HuH-7 (cell line): ENCODE results near the gene FREM1.

Experiments
- DNase-seq: peaks from one replicate; pipeline ENCODE4 v3.0.0; 2011; ENCODE audit warnings: low spot score

FREM1 gene

DNA sequence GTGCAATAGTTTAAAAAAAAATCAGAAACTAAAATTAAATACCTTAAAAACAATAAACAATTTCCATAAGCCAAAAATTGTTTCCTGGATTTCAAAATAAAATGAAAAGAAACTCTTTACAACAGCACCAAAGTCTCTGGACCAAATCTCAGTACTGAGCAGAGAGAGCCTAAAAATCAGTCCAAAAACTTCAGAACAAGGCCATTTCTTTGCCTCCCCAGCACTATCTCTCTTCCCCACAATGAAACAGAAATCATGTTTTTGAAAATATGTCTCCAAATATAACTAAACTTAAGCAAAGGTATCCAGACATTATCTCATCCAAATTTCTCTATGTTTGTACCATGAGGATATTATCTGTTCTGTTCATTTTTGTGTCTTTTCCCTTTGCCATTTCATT lies 1.0 kb downstream of the FREM1 start:
- DNase-seq: no peak

GRCh38 chr9:14908295-14909180 lies 1.7 kb downstream of the FREM1 start:
- DNase-seq: no peak

DNA sequence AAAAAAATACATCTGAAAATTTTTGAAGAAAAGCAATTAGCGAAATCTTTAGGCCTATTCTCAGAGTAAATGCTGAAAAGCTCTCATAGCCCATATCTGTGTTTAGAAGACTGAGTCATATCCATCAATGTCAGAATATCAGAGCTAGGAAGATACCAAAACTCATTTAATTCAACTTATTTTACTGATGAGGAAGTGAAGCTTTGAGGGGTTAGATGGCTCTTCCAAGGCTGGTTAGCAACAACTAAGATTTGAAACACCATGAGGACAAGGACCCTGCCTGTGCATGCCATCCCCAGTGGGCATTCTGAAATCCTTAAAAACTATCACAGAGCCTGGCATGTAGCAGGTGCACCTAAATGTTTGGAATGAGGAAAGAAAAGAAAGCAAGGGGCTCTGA lies 2.5 kb downstream of the FREM1 start:
- no peak for DNase-seq

- DNase-seq: no peak
These were observed 2.9 kb downstream of the FREM1 start for GRCh38 chr9:14907360-14907685.

DNA sequence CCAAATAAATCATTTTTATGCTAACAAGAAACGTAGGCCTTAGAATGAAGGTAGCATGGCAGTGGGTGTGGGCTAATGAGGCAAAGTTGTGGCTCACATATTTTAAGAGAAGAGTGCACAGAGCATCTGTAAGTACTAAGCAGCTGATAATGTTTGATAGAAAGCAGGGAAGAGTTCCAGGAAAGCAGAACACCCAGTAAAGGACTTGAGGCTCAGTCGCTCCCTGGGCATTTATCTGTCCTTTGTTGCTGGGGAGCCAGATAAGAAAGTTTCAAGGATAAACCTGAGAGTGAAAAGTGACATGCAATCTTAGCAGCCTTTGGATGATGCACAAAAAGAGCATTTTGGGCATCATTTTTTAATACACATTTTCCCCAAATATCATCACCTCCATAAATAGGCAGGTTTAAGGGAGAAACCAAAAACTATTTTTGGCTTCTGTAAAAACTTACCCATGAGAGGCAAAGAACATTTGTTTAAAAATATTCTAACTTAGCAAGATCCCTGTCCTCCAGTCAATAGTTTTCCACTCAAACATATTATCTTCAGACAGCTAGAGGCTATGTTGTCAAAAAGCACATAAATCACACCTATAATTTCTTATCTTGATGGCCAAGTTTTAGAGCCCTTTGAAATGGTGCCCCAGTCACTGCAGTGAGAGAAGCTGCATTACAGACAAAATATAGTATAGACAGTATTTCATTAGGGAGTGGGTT lies 3.4 kb downstream of the FREM1 start:
- DNase-seq: no peak

DNA sequence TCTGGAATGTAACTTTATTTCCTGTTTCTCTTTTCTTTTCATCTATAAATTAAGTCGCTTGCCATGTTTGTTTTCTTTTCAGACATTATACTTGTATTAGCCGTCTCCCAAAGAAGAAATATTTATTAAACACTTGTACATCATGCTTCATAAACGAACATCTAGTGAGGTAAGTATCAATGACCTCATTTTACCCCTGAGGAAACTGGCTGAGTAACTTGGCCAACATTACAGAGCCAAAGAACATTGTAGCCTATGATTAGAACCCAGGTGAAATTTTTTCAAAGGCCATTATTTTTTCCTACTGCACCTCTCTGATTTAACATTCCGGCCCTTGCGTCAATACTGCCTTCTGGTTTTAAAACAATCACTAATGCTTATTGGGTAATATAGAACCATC lies 4.2 kb downstream of the FREM1 start:
- no peak for DNase-seq

- no peak for DNase-seq
These were observed 7.2 kb downstream of the FREM1 start for GRCh38 chr9:14903040-14903439.

GRCh38 chr9:14902561-14902960 lies 7.7 kb downstream of the FREM1 start:
- DNase-seq: no peak

DNA sequence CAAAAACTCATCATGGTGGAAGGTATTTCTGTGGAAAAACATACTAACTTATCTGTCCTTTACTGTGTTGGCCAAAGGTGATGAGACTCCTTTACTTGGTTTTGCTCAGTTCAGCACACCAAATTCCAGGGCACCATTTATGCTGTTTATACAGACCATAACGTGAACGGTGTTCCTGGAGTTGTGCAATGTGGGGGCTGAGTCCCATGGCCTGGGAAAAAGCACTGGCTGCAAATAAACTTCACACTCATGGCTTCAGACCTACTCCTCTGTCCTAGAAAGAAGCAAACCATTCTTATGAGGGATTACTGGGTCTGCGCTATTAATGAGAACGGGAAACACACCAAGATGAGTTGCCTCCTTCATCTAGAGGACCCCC lies 10.4 kb downstream of the FREM1 start:
- no peak for DNase-seq

- no peak for DNase-seq
These were observed 11.0 kb downstream of the FREM1 start for GRCh38 chr9:14899042-14899814.

DNA sequence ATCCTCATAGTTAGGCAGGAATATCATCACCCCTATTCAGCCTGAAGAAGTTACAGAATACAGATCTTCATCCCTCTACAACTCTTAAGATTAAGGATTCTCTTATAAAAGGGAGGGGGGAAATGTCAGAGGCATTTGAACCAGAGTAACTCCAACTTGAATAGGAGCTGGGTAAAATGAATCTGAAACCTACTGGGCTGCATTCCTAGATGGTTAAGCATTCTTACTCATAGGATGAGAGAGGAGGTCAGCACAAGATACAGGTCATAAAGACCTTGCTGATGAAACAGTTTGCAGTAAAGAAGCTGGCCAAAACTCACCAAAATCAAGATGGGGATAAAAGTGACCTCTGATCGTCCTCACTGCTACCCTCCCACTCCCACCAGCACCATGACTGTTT lies 14.4 kb downstream of the FREM1 start:
- DNase-seq: no peak

- no peak for DNase-seq
These were observed 16.9 kb downstream of the FREM1 start for GRCh38 chr9:14893280-14893679.

DNA sequence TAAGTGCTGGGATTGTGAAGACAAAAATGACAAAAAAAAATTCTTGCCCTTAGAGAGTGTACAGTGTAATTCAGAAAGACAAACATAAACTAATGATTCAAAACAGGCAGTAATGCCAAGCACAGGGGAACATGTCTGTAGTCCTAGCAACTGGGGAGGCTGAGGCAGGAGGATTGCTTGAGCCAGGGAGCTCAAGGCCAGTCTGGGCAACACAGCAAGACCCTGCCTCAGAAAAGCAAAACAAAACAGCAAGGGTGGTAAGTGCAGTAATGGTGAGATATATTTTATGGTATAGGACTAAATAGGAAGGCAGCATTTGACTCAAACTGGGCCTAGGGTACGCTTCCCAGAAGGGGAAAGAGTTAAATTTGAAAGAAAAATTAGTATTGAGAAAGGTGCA lies 18.9 kb downstream of the FREM1 start:
- no peak for DNase-seq

DNA sequence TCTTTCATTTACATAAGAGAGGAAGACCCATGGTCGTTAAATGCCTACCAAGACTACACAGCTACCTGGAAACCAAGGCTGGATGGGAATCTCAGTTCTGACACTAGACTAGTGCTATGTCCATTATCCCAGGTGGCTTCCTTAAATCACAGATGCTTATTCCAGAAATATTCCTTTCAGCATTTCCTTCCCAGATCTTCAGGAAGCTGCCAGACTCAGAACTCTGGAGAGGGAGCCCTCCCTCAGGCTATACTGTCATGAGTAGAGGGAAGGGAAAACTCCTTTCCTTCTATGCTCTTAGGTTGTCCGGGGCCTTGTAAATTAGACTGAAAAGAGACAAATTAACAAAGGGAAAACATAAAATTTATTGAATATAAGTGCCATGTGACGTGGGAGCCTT lies 20.8 kb downstream of the FREM1 start:
- DNase-seq: no peak

- no peak for DNase-seq
These were observed 21.4 kb downstream of the FREM1 start for GRCh38 chr9:14888875-14889274.

DNA sequence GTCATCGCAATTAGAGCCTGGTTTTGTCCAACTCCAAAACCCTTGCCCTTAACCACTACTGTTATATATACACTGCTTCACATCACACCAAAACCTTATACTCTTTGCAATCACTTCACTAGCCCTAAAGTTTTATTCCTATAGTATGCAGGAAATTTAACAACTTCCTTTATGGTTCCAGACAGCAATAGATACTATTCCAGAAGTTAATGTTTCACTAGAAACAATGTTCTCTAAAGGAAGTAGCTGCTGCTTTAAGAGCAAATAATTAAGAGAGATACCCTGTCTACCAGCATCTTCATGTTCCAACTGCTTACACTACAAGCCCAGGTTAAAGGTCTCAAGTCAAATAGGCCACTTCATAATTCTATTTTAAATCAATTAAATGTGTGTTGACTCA lies 22.0 kb downstream of the FREM1 start:
- no peak for DNase-seq

GRCh38 chr9:14887149-14887548 lies 23.1 kb downstream of the FREM1 start:
- DNase-seq: no peak

GRCh38 chr9:14883310-14883944 lies 26.8 kb downstream of the FREM1 start:
- no peak for DNase-seq

DNA sequence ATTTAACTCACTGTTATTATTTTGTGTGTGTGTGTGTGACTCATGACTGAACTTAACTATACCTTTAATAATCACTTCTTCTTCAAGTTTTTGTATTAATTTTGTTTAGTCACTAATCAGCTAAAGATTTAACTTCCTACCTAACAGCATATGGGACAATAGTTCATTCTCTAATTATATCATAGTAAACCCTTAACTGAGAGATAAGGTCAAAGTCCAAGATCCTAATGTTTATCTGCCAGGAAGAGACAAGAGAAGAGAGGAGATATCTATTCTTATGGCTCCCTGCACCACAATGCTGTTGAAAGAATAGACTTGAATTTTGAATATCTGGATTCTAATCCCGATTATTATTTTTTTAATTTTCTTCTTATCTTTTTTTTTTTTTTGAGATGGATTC lies 28.1 kb downstream of the FREM1 start:
- DNase-seq: no peak

DNA sequence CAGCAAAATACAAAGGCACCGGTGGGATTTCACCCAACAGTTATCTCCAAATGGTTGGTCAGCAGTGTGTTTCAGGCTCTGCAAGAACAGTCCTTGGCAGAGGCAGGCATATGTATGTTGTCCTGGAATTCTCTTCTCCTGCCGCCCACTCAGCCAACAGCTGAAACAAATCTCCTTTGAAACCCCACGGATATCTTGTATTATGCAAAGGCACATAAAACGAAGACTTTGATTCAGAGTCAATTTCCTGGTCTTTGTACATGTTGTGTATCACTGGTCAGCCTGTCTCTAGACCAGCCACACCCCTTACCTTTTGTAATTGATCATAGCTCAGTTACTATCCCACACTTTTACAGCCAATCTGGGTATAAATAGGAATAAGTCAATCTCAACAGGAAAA lies 29.2 kb downstream of the FREM1 start:
- no peak for DNase-seq

- no peak for DNase-seq
These were observed 40.1 kb downstream of the FREM1 start for GRCh38 chr9:14870090-14870489.

GRCh38 chr9:14869671-14870070 lies 40.6 kb downstream of the FREM1 start:
- no peak for DNase-seq
